ENCODE data around the gene GRID1. TPM values are rescaled to one million over a fixed set of nuclear protein-coding genes. Genes with fewer than 3 reads are reported as not detected.
A peak's percentile ranks its signal among the peaks of the same experiment; 100 is the strongest.

The GRID1 gene
- total RNA-seq, 1 donor from 2014 or later = 1.1 TPM

- H3K36me3 Mint-ChIP-seq (ENCODE audit: low read depth) = no peaks in the 10 kb centered on the region
- no peak for DNase-seq (ENCODE audit: low read depth, low spot score)
- H3K4me3 Mint-ChIP-seq = no peak overlapping the region
- H3K4me1 Mint-ChIP-seq = no peaks in the 10 kb centered on the region
- no peak for TF ChIP-seq CTCF (conservative IDR thresholded peaks at IDR 0.05)
- H3K27me3 Mint-ChIP-seq (ENCODE audit: low read depth) = no peaks in the 10 kb centered on the region
- H3K9me3 Mint-ChIP-seq = no peaks in the 10 kb centered on the region
- H3K27ac Mint-ChIP-seq (ENCODE audit: unreplicated experiment) = no peak overlapping the region
Observed at GRCh38 chr10:85642082-85642420, 724.5 kb downstream of the GRID1 start.

- no peak overlapping the region for H3K27ac Mint-ChIP-seq (ENCODE audit: unreplicated experiment)
- H3K27me3 Mint-ChIP-seq (ENCODE audit: low read depth) = no peaks in the 10 kb centered on the region
- no peak for DNase-seq (ENCODE audit: low read depth, low spot score)
- H3K4me3 Mint-ChIP-seq = no peak overlapping the region
- no peaks in the 10 kb centered on the region for H3K9me3 Mint-ChIP-seq
- no peak for TF ChIP-seq CTCF (conservative IDR thresholded peaks at IDR 0.05)
- no peaks in the 10 kb centered on the region for H3K4me1 Mint-ChIP-seq
- H3K36me3 Mint-ChIP-seq (ENCODE audit: low read depth) = no peaks in the 10 kb centered on the region
Observed at GRCh38 chr10:85641479-85642009, 725.1 kb downstream of the GRID1 start.

DNA sequence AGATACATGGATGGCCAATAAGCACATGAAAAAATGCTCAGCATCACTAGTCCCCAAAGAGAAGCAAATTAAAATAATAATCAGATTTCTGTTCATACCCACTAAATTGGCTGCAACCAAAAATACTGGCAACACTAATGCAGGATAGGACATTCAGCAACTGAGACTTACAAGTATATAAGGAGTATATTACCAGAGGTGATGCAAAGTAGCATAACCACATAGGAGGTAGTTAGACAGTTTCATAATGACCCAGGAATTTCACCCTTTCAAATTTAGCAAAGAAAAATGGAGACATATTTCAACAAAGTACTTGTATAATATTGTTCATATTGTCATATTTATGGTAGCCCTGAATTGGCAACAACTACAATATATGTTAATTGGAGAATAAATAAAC, 727.8 kb downstream of the GRID1 start:
- no peak for TF ChIP-seq CTCF (conservative IDR thresholded peaks at IDR 0.05)
- no peaks in the 10 kb centered on the region for H3K9me3 Mint-ChIP-seq
- no peak overlapping the region for H3K27ac Mint-ChIP-seq (ENCODE audit: unreplicated experiment)
- H3K4me1 Mint-ChIP-seq = no peaks in the 10 kb centered on the region
- H3K4me3 Mint-ChIP-seq = no peak overlapping the region
- H3K36me3 Mint-ChIP-seq (ENCODE audit: low read depth) = no peaks in the 10 kb centered on the region
- DNase-seq (ENCODE audit: low read depth, low spot score) = no peak
- no peaks in the 10 kb centered on the region for H3K27me3 Mint-ChIP-seq (ENCODE audit: low read depth)

- DNase-seq (ENCODE audit: low read depth, low spot score) = no peak
- H3K4me1 Mint-ChIP-seq = no peaks in the 10 kb centered on the region
- no peaks in the 10 kb centered on the region for H3K36me3 Mint-ChIP-seq (ENCODE audit: low read depth)
- peak overlapping the region; percentile 57 for H3K27ac Mint-ChIP-seq (ENCODE audit: unreplicated experiment)
- H3K4me3 Mint-ChIP-seq = no peak overlapping the region
- H3K9me3 Mint-ChIP-seq = no peaks in the 10 kb centered on the region
- H3K27me3 Mint-ChIP-seq (ENCODE audit: low read depth) = no peaks in the 10 kb centered on the region
- no peak for TF ChIP-seq CTCF (conservative IDR thresholded peaks at IDR 0.05)
Observed at GRCh38 chr10:85635650-85636049, 730.9 kb downstream of the GRID1 start.

GRCh38 chr10:85624511-85624910, 742.1 kb downstream of the GRID1 start:
- Mint-ChIP-seq H3K27me3 (ENCODE audit: low read depth) (peaks cover 2% of the 10 kb centered on the region), H3K4me3 (no peak overlapping the region), H3K4me1 (no peaks in the 10 kb centered on the region), H3K27ac (ENCODE audit: unreplicated experiment) (no peak overlapping the region), H3K36me3 (ENCODE audit: low read depth) (no peaks in the 10 kb centered on the region), H3K9me3 (no peaks in the 10 kb centered on the region)
- TF ChIP-seq CTCF (conservative IDR thresholded peaks at IDR 0.05) = no peak
- DNase-seq (ENCODE audit: low read depth, low spot score) = no peak

GRCh38 chr10:85623758-85624157, 742.8 kb downstream of the GRID1 start:
- DNase-seq (ENCODE audit: low read depth, low spot score) = no peak
- Mint-ChIP-seq H3K36me3 (ENCODE audit: low read depth) (no peaks in the 10 kb centered on the region), H3K4me1 (no peaks in the 10 kb centered on the region), H3K4me3 (no peak overlapping the region), H3K27me3 (ENCODE audit: low read depth) (peaks cover 2% of the 10 kb centered on the region), H3K9me3 (no peaks in the 10 kb centered on the region), H3K27ac (ENCODE audit: unreplicated experiment) (no peak overlapping the region)
- TF ChIP-seq CTCF (conservative IDR thresholded peaks at IDR 0.05) = no peak

Measured in neural crest cell (in vitro differentiated cells).